Measurements from ENCODE around the gene AKAP7. TPM values are rescaled to one million over a fixed set of nuclear protein-coding genes. Genes with fewer than 3 reads are reported as not detected.

AKAP7 gene
- total and polyA plus RNA-seq, 3 donors from 2014 or later = 16.5 to 32.4 (median 29.3) TPM

DNA sequence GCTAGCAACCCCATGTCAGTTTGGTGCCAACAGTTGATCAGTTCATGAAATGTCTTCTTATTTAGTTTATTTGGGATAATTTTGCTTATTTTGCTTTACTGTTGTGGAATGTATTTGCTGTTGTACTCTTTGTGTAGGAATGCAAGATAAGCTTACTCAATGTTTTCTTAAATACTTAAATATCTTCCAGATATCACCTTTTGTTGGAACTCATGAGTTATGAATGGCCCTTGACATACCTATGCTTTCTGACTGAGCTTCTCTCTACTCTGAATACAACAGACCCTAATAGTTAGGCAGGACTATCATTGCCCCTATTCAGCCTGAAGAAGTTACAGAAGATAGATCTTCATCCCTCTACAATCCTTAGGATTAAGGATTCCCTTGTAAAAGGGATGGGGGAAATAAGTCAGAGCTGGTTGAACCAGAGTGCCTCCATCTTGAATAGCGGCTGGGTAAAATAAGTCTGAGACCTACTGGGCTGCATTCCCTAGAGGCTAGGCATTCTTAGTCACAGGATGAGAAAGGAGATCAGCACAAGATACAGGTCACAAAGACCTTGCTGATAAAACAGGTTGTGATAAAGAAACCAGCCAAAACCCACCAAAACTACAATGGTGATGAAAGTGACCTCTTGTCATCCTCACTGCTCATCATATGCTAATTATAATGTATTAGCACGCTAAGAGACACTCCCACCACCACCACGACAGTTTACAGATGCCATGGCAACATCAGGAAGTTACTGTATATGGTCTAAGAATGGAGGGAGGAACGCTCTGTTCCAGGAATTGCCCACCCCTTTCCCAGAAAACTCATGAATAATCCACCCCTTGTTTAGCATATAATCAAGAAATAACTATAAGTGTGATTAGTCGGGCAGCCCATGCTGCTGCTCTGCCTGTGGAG is 196.9 kb downstream of the AKAP7 start:
- no peak overlapping the region for H3K27ac ChIP-seq
- 69 to 83% methylated on average over 5 of the region's 5 CpGs for WGBS, 2 donors

More for the DNA sequence above, 196.9 kb downstream of the AKAP7 start:
- no peaks in the 10 kb centered on the region for H3K36me3 ChIP-seq (ENCODE audit: low read depth, missing control alignments)
- no peak overlapping the region for H3K4me3 ChIP-seq
- H3K27me3 ChIP-seq = no peaks in the 10 kb centered on the region
- H3K4me1 ChIP-seq = no peaks in the 10 kb centered on the region
- intact Hi-C loops (cut with DNase I; ENCODE audit: low total_unique reads) = no loop called here
- DNase-seq = no peak
- TF ChIP-seq, protein P1, sequence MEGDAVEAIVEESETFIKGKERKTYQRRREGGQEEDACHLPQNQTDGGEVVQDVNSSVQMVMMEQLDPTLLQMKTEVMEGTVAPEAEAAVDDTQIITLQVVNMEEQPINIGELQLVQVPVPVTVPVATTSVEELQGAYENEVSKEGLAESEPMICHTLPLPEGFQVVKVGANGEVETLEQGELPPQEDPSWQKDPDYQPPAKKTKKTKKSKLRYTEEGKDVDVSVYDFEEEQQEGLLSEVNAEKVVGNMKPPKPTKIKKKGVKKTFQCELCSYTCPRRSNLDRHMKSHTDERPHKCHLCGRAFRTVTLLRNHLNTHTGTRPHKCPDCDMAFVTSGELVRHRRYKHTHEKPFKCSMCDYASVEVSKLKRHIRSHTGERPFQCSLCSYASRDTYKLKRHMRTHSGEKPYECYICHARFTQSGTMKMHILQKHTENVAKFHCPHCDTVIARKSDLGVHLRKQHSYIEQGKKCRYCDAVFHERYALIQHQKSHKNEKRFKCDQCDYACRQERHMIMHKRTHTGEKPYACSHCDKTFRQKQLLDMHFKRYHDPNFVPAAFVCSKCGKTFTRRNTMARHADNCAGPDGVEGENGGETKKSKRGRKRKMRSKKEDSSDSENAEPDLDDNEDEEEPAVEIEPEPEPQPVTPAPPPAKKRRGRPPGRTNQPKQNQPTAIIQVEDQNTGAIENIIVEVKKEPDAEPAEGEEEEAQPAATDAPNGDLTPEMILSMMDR (IDR thresholded peaks at IDR 0.05) = no peak
- no peak for TF ChIP-seq POLR2A (IDR thresholded peaks at IDR 0.05)
- H3K9me3 ChIP-seq = no peaks in the 10 kb centered on the region

Other genes with a start within 250 kb of the AKAP7 start
- 100 to 1,000 TPM; 139 to 206 TPM for gene EPB41L2, start 72.2 kb upstream of the AKAP7 start, total RNA-seq
- gene EPB41L2, start 72.2 kb upstream of the AKAP7 start, polyA plus RNA-seq (ENCODE audit: insufficient read depth, low read depth, low replicate concordance) = 131 TPM

Data from testis (tissue), 3 donors.